CD4-positive, alpha-beta T cell (primary cell): ENCODE measurements around the gene C1QTNF7. TPM values are rescaled to one million over a fixed set of nuclear protein-coding genes. Genes with fewer than 3 reads are reported as not detected.

ENCODE experiments used
- ATAC-seq: fragments of 200-7000 bp; cut with Tn5 transposase; one replicate; pipeline ENCODE4 v1.10.0; 2022; ENCODE audit warnings: mild to moderate bottlenecking; ENCODE audit not compliant: poor library complexity
- CTCF ChIA-PET: fragments of 350-600 bp; sonication (Branson Sonifier 250); formaldehyde crosslinking; loops from one replicate; lab custom pipeline; 2021; ENCODE audit warnings: antibody characterized with exemption, inconsistent platforms; lab: Charles Lee
- POLR2A ChIA-PET: fragments of 350-600 bp; sonication (Branson Sonifier 250); formaldehyde crosslinking; loops from one replicate; lab custom pipeline; 2021; ENCODE audit warnings: antibody characterized with exemption, inconsistent platforms; lab: Charles Lee
- DNase-seq, 14 experiments: peaks; one replicate each; pipeline ENCODE4 v3.0.0-alpha.2; 2013 to 2020; ENCODE audit warnings: mixed read lengths in 2 of 14
- H3K27ac ChIP-seq, 2 donors: one replicate each; pipeline versions ENCODE4 v1.5.1 to v1.7.0; 2013; ENCODE audit warnings: low read length in 2 of 2, low read depth in 1 of 2, mild to moderate bottlenecking in 1 of 2
- H3K27me3 ChIP-seq, 2 experiments: 1 replicate in 1 of 2; 2 replicates in 1 of 2; pipeline versions ENCODE4 v1.6.1 to v1.7.0; 2013; ENCODE audit warnings: low read length in 2 of 2, control low read depth in 1 of 2, mild to moderate bottlenecking in 1 of 2, moderate library complexity in 1 of 2; ENCODE audit not compliant: insufficient read depth in 2 of 2, control insufficient read depth in 1 of 2
- H3K36me3 ChIP-seq: one replicate; pipeline ENCODE4 v1.6.1; 2013; ENCODE audit warnings: low read length, control low read depth; ENCODE audit not compliant: insufficient read depth
- H3K4me1 ChIP-seq: one replicate; pipeline ENCODE4 v1.6.1; 2013; ENCODE audit warnings: low read length, control low read depth; ENCODE audit not compliant: insufficient read depth
- H3K4me3 ChIP-seq: one replicate; pipeline ENCODE4 v1.5.1; 2013; ENCODE audit warnings: mild to moderate bottlenecking, low read length, moderate library complexity
- H3K9me3 ChIP-seq, 2 experiments: 1 replicate in 1 of 2; 2 replicates in 1 of 2; pipeline versions ENCODE4 v1.6.1 to v1.7.0; 2013; ENCODE audit warnings: low read length in 2 of 2, mild to moderate bottlenecking in 2 of 2, control low read depth in 1 of 2, moderate library complexity in 1 of 2; ENCODE audit not compliant: control insufficient read depth in 1 of 2, insufficient read depth in 1 of 2
- H3K27ac Mint-ChIP-seq: one replicate; pipeline ENCODE4 v1.8.0; 2020; ENCODE audit warnings: mixed read lengths
- H3K27me3 Mint-ChIP-seq: one replicate; pipeline ENCODE4 v1.8.0; 2021; ENCODE audit warnings: mixed read lengths
- H3K36me3 Mint-ChIP-seq: one replicate; pipeline ENCODE4 v1.8.0; 2021; ENCODE audit warnings: low read depth, mixed read lengths
- H3K4me1 Mint-ChIP-seq: one replicate; pipeline ENCODE4 v1.8.0; 2021; ENCODE audit warnings: low read depth, mixed read lengths
- H3K4me3 Mint-ChIP-seq: one replicate; pipeline ENCODE4 v1.8.0; 2020; ENCODE audit warnings: mild to moderate bottlenecking, mixed read lengths
- H3K9me3 Mint-ChIP-seq: one replicate; pipeline ENCODE4 v1.8.0; 2020; ENCODE audit warnings: mixed read lengths
- intact Hi-C, 2 experiments: fragments of 100-400 bp; cut with DNase I in 1 of 2; cut with micrococcal nuclease in 1 of 2; formaldehyde crosslinking; loops; one replicate each; pipeline versions ENCODE4 v1.15.1 to v1.9.0; 2023 to 2025; cut with DNase I, micrococcal nuclease
- total RNA-seq, 174 experiments: library from RNA in 2 of 174; stranded (reverse) in 2 of 174; gene quantifications; one replicate each; pipeline ENCODE4 v1.2.3 and lab custom pipeline; 2021 to 2026
- TF ChIP-seq, protein P1 (sequence below): fragments of 200-600 bp; IDR thresholded peaks from one replicate; pipeline ENCODE4 v1.8.0; 2022; ENCODE audit warnings: antibody characterized with exemption, mild to moderate bottlenecking

The C1QTNF7 gene
- total RNA-seq, 2 experiments from 2014 or later, result not detected

GRCh38 chr4:15458616-15459015, 30.8 kb downstream of the C1QTNF7 start:
- Histone ChIP-seq H3K36me3 (no peaks in the 10 kb centered on the region), H3K4me1 (no peaks in the 10 kb centered on the region), H3K27me3 (no peaks in the 10 kb centered on the region), H3K4me3 (no peak overlapping the region), H3K9me3 (no peaks in the 10 kb centered on the region), H3K27ac (no peak overlapping the region)
- no peak overlapping the region for H3K27ac Mint-ChIP-seq
- no peaks in the 10 kb centered on the region for H3K36me3 Mint-ChIP-seq
- TF ChIP-seq, protein P1, sequence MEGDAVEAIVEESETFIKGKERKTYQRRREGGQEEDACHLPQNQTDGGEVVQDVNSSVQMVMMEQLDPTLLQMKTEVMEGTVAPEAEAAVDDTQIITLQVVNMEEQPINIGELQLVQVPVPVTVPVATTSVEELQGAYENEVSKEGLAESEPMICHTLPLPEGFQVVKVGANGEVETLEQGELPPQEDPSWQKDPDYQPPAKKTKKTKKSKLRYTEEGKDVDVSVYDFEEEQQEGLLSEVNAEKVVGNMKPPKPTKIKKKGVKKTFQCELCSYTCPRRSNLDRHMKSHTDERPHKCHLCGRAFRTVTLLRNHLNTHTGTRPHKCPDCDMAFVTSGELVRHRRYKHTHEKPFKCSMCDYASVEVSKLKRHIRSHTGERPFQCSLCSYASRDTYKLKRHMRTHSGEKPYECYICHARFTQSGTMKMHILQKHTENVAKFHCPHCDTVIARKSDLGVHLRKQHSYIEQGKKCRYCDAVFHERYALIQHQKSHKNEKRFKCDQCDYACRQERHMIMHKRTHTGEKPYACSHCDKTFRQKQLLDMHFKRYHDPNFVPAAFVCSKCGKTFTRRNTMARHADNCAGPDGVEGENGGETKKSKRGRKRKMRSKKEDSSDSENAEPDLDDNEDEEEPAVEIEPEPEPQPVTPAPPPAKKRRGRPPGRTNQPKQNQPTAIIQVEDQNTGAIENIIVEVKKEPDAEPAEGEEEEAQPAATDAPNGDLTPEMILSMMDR, result no peak
- DNase-seq (no peak), ATAC-seq (no peak)
- no peak overlapping the region for H3K4me3 Mint-ChIP-seq
- intact Hi-C loops, result loop anchor here in 1 of 2 experiments (5.0 to 10.0 kb wide), 3 partner anchors 189 to 1801 kb away; no protein-coding TSS in a partner anchor
- H3K4me1 Mint-ChIP-seq, result peaks cover 11% of the 10 kb centered on the region
- ChIA-PET CTCF (no interaction called here), POLR2A (no interaction called here)
- H3K9me3 Mint-ChIP-seq, result no peaks in the 10 kb centered on the region
- H3K27me3 Mint-ChIP-seq, result no peaks in the 10 kb centered on the region

DNA sequence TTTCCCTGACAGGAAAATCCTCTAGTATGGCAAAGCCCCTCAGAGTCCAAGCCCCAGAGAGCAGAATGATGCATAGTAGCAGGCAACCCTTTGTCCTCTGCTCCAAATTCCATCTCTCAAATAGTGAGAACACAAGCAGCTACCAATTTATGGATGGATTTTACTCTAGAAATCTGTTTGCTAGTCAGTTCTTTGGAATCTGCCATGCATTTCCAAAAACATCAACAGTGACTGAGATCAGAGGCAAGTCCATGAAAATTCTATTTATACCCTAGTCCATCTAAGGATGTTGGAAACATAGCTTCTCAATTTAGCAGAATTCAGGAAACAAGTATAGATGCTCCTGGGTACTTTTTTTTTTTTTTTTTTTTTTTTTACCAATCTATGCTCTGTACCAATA, 31.9 kb downstream of the C1QTNF7 start:
- H3K27ac Mint-ChIP-seq, result no peak overlapping the region
- H3K9me3 Mint-ChIP-seq, result no peaks in the 10 kb centered on the region
- TF ChIP-seq, protein P1, result no peak
- H3K4me3 Mint-ChIP-seq, result no peak overlapping the region
- CTCF ChIA-PET, result no interaction called here
- no peaks in the 10 kb centered on the region for H3K36me3 Mint-ChIP-seq
- Histone ChIP-seq H3K36me3 (no peaks in the 10 kb centered on the region), H3K27ac (no peak overlapping the region), H3K9me3 (no peaks in the 10 kb centered on the region), H3K4me3 (no peak overlapping the region), H3K27me3 (no peaks in the 10 kb centered on the region), H3K4me1 (no peaks in the 10 kb centered on the region)
- POLR2A ChIA-PET, result no interaction called here
- DNase-seq, result no peak
- H3K27me3 Mint-ChIP-seq, result no peaks in the 10 kb centered on the region
- intact Hi-C loops, result loop anchor here in 1 of 2 experiments (5.0 to 10.0 kb wide), 3 partner anchors 188 to 1802 kb away; no protein-coding TSS in a partner anchor
- peaks cover 11% of the 10 kb centered on the region for H3K4me1 Mint-ChIP-seq
- no peak for ATAC-seq

GRCh38 chr4:15466596-15466995, 38.8 kb downstream of the C1QTNF7 start:
- no peak overlapping the region for H3K27ac Mint-ChIP-seq
- no peaks in the 10 kb centered on the region for H3K27me3 ChIP-seq
- DNase-seq (no peak), ATAC-seq (no peak)
- no peaks in the 10 kb centered on the region for H3K27me3 Mint-ChIP-seq
- intact Hi-C loops, result no loop called here
- CTCF ChIA-PET, result no interaction called here
- H3K36me3 ChIP-seq, result no peaks in the 10 kb centered on the region
- H3K9me3 Mint-ChIP-seq, result no peaks in the 10 kb centered on the region
- peaks cover 18% of the 10 kb centered on the region for H3K4me1 Mint-ChIP-seq
- TF ChIP-seq, protein P1, result no peak
- peaks cover 8% of the 10 kb centered on the region for H3K4me1 ChIP-seq
- POLR2A ChIA-PET, result no interaction called here
- no peaks in the 10 kb centered on the region for H3K36me3 Mint-ChIP-seq
- H3K9me3 ChIP-seq, result no peaks in the 10 kb centered on the region
- no peak overlapping the region for H3K4me3 Mint-ChIP-seq
- no peak overlapping the region for H3K27ac ChIP-seq
- H3K4me3 ChIP-seq, result no peak overlapping the region
